ENCODE measurements around the gene BEAN1. TPM values are rescaled to one million over a fixed set of nuclear protein-coding genes. Genes with fewer than 3 reads are reported as not detected.

The BEAN1 gene
- polyA plus RNA-seq, 1 donor = 1.5 TPM

DNA sequence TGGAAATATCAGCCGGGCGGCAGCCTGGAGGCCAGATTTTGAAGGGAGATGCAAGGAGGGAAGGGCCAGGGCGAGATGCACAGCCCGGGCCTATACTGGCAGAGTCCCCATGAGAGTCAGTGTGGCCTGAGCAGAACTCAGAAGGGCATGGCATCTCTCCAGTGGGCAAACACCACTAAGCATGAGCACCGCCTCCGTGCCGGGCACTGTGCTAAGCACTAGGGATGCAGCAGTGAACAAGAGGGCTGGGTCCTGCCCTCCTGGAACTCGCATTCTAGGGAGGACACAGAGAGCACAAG lies 89.4 kb downstream of the BEAN1 start:
- no peak for DNase-seq
- Histone ChIP-seq H3K4me3 (ENCODE audit: low read length) (no peak overlapping the region), H3K27me3 (ENCODE audit: control insufficient read depth, insufficient read depth, low read length) (no peaks in the 10 kb centered on the region), H3K4me1 (ENCODE audit: control insufficient read depth, insufficient read depth, low read length) (peaks cover 28% of the 10 kb centered on the region), H3K36me3 (ENCODE audit: control insufficient read depth, insufficient read depth, low read length) (peaks cover 33% of the 10 kb centered on the region), H3K27ac (ENCODE audit: low read length) (peak overlapping the region; percentile 81), H3K9me3 (ENCODE audit: control insufficient read depth, low read depth, low read length) (no peaks in the 10 kb centered on the region)
- WGBS (ENCODE audit: insufficient coverage, low lambda C conversion rate) = no CpG with 5 or more reads among the region's 8 CpGs

DNA sequence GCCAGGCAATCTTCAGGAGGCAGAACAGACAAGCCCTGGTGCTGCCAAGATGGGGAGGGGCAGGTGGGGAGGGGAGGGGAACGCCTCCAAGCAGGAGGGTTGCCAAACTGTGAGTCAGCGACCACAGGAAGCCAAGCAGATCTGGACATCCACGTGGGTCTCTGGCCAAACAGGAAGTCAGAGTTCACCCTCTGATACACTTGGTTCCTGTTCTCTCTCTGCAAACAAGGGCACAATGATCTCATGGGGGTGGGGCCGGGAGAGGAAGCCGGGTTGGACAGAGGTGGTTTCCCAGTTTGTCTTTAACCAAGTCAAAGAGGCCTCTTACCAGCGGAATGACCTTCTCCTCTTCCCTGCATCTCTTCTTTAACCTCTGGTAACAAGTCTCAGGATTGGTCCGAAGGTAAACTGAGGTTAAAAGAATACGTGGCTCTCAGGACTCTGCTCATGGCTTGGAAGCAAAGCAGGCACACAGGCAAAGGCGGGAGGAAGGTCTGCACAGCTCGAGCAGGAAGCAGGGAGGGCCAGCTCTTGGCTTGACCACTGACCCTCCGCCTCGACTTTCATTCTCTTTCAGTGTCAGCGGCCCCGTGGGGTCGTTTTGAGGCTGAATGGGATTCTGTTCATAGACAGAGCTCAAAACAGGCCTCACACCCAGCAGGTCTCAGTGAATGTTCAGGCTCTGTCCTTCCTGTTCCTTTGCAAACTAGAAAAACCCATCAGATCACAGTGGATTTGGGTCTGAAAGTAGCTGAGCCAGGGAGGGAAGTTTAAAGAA lies 89.9 kb downstream of the BEAN1 start:
- Histone ChIP-seq H3K27me3 (ENCODE audit: control insufficient read depth, insufficient read depth, low read length) (no peaks in the 10 kb centered on the region), H3K4me1 (ENCODE audit: control insufficient read depth, insufficient read depth, low read length) (peaks cover 29% of the 10 kb centered on the region), H3K4me3 (ENCODE audit: low read length) (no peak overlapping the region), H3K36me3 (ENCODE audit: control insufficient read depth, insufficient read depth, low read length) (peaks cover 27% of the 10 kb centered on the region), H3K9me3 (ENCODE audit: control insufficient read depth, low read depth, low read length) (no peaks in the 10 kb centered on the region), H3K27ac (ENCODE audit: low read length) (peak overlapping the region; percentile 81)
- WGBS (ENCODE audit: insufficient coverage, low lambda C conversion rate) = no CpG with 5 or more reads among the region's 15 CpGs
- DNase-seq = peak; percentile 97 to 98

DNA sequence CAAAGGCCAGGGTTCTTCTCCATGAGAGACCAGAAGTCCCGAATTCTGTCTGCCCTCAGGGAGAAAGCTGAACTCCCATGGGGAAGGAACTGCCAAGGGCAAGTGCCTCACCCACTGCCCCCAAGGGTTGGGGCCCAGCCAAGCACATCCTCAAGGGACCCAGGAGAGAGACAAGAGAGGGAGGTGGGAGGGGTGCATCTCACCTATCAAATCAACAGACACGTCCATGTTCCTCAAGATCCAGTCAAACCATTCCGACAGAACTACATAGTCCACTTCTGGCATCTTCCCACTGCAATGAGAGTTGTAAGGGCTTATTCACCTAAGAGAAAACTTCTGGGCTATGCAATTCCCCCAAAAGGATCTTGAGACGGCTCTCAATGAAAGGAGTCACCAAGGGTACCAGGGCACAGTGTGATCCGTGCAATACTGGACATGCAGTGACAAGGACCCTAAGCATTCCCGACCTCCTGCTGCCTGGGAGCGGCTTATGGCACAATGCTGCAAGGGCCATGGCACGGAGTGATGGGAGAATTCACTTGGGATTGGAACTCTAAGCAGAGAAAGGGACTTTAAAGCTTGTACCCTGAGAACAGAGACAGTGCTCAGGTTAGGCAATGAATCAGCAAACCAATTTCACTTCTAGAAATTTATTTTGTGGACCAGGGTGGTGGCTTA lies 90.6 kb downstream of the BEAN1 start:
- peaks cover 26% of the 10 kb centered on the region for H3K36me3 ChIP-seq (ENCODE audit: control insufficient read depth, insufficient read depth, low read length)
- peaks cover 31% of the 10 kb centered on the region for H3K4me1 ChIP-seq (ENCODE audit: control insufficient read depth, insufficient read depth, low read length)
- no peaks in the 10 kb centered on the region for H3K27me3 ChIP-seq (ENCODE audit: control insufficient read depth, insufficient read depth, low read length)
- H3K27ac ChIP-seq (ENCODE audit: low read length) = peak overlapping the region; percentile 81
- no peak overlapping the region for H3K4me3 ChIP-seq (ENCODE audit: low read length)
- 93% methylated on average over 3 of the region's 8 CpGs for WGBS (ENCODE audit: insufficient coverage, low lambda C conversion rate)
- no peaks in the 10 kb centered on the region for H3K9me3 ChIP-seq (ENCODE audit: control insufficient read depth, low read depth, low read length)
- DNase-seq = peak in 1 of 2 donors; percentile 31

DNA sequence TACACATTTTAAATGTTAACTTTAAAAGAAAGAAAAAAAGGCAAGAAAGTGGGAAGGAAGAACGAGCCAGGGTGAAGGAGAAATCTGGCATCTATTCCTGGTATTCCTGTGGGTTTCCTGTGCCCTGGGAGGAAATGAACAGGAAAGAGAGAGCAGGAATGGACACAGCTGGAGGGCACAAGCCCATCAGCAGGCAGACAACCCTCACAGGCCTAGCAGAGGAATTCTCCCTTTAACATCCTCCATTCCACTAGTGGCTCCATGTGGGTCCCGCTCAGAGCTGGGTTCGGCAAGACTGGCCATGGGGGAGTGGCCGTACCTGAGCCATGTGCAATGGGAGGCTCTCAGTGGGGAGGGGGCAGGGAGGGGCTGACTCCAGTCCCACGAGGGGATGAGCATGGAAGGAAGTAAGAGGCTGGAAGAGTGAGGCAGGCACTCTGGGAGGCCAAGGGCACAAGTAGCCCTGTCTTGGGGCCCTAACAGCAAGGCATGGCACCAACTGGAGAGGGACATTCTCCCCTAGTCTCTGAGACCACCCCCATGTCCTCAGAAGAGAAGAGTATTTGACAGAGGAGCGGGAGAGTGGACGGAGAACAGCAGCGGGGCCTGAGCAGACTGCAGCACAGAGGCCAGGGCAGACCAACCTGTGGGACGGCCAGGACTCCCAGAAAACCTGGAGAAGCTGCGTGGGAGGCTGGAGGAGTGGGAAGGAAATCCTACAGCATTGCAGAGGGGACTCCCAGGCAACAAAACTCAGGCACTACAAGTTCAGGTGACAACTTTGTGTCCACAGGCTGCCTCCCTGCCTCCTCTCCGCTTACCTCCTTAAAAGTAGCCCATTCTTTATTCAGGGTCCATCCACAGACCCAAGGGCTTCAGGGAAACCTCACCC lies 92.6 kb downstream of the BEAN1 start:
- no CpG with 5 or more reads among the region's 11 CpGs for WGBS (ENCODE audit: insufficient coverage, low lambda C conversion rate)
- H3K4me3 ChIP-seq (ENCODE audit: low read length) = no peak overlapping the region
- no peak overlapping the region for H3K27ac ChIP-seq (ENCODE audit: low read length)
- no peak for DNase-seq
- H3K4me1 ChIP-seq (ENCODE audit: control insufficient read depth, insufficient read depth, low read length) = peaks cover 31% of the 10 kb centered on the region
- H3K36me3 ChIP-seq (ENCODE audit: control insufficient read depth, insufficient read depth, low read length) = peaks cover 23% of the 10 kb centered on the region
- no peaks in the 10 kb centered on the region for H3K27me3 ChIP-seq (ENCODE audit: control insufficient read depth, insufficient read depth, low read length)
- no peaks in the 10 kb centered on the region for H3K9me3 ChIP-seq (ENCODE audit: control insufficient read depth, low read depth, low read length)

DNA sequence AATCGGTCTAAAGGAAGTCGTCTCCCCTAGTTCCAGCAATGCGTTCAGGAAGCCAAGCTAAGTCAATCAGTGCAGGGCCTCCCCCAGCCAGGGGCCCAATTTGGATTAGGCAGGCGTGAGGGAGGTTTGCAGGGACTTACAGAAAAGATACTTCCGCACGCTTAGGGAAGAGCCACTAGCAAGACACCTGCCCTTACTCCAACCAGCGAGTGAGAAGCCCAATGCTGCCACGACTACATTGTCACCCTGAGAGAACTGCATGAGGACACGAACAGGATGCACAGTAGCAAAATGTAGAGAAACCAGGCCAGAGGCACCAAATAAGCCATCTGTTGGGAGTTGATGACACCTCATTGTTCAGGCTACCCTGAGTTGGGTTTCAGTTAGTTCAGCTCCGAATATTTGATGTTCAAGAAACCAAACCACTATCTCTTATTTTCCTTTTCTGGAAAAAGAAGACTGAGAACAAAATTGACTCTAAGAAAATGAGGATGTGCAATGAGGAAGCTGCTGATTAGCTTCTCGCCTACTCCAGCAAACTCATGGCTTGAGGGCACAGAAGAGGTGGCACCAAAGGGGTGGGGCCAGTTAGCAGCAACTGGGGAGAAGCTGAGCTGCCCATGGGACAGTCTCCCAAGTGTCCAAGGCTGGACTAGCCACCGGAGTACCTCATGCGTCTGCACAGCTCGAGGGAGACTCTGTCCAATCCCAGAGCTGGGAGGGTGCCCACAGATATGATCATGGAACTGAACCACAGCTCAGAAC lies 93.5 kb downstream of the BEAN1 start:
- Histone ChIP-seq H3K27me3 (ENCODE audit: control insufficient read depth, insufficient read depth, low read length) (no peaks in the 10 kb centered on the region), H3K4me3 (ENCODE audit: low read length) (no peak overlapping the region), H3K36me3 (ENCODE audit: control insufficient read depth, insufficient read depth, low read length) (peaks cover 25% of the 10 kb centered on the region), H3K9me3 (ENCODE audit: control insufficient read depth, low read depth, low read length) (no peaks in the 10 kb centered on the region), H3K4me1 (ENCODE audit: control insufficient read depth, insufficient read depth, low read length) (peaks cover 35% of the 10 kb centered on the region), H3K27ac (ENCODE audit: low read length) (no peak overlapping the region)
- no peak for DNase-seq
- WGBS (ENCODE audit: insufficient coverage, low lambda C conversion rate) = 100% methylated on average over 1 of the region's 14 CpGs

DNA sequence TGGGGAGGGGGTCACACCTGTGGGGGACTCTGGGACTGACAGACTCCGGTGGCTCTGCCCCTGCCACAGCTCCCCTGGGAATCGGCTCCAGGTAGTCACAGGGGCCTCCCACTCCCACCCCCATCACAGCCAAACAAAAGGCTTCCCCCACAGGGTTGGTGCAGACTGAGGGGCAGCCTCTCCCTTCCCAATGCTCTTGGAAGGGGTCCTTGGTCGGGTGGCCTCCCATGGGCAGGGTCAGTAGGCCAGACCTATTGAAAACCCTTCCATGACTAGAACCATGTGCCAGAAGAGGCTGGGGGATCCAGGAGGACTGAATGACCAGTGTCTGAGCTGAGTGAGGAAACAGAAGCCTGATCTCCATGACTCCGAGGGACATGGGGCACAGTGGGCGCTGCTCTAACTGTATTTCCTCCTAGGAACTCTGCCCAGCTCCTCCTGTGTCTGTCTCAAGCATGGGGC lies 94.2 kb downstream of the BEAN1 start:
- Histone ChIP-seq H3K4me3 (ENCODE audit: low read length) (no peak overlapping the region), H3K36me3 (ENCODE audit: control insufficient read depth, insufficient read depth, low read length) (peaks cover 29% of the 10 kb centered on the region), H3K27me3 (ENCODE audit: control insufficient read depth, insufficient read depth, low read length) (no peaks in the 10 kb centered on the region), H3K27ac (ENCODE audit: low read length) (no peak overlapping the region), H3K4me1 (ENCODE audit: control insufficient read depth, insufficient read depth, low read length) (peaks cover 32% of the 10 kb centered on the region), H3K9me3 (ENCODE audit: control insufficient read depth, low read depth, low read length) (no peaks in the 10 kb centered on the region)
- DNase-seq = no peak
- WGBS (ENCODE audit: insufficient coverage, low lambda C conversion rate) = no CpG with 5 or more reads among the region's 5 CpGs

DNA sequence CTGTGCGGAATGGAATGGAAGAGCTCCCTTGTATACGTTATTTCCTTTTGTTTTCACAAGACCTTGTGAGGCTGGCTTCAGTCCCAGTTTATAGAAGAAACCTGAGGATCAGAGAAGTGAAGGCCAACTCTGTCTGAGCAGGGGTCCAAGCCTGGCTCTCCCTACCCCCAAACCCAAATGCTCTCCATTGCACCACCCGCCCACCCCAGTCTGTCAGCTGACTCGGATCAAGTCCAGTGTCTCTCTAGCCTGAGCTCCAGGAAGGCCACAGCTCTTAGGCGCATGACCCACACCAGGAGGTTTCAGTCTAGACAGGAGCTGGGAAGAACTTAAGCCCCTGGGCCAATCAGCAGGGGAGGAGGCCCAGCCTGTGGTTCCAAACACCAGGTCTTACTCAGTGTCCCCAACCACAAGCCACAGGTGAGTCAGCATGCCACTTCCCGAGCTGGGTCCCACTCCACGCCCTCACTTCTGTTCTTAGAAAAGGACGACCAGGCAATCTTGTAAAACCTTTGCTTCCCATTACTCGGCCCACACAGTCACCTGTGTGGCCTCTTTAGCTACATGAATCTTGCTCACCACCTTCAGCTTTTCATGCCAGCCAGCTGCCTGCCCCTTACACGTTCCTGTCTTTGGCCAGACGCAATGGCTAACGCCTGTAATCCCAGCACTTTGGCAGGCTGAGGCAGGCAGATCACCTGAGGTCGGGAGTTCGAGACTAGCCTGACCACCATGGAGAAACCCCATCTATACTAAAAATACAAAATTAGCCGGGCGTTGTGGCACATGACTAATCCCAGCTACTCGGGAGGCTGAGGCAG lies 95.1 kb downstream of the BEAN1 start:
- H3K4me3 ChIP-seq (ENCODE audit: low read length) = no peak overlapping the region
- DNase-seq = peak in 1 of 2 donors; percentile 34
- H3K27me3 ChIP-seq (ENCODE audit: control insufficient read depth, insufficient read depth, low read length) = no peaks in the 10 kb centered on the region
- H3K27ac ChIP-seq (ENCODE audit: low read length) = no peak overlapping the region
- H3K36me3 ChIP-seq (ENCODE audit: control insufficient read depth, insufficient read depth, low read length) = peaks cover 36% of the 10 kb centered on the region
- peaks cover 25% of the 10 kb centered on the region for H3K4me1 ChIP-seq (ENCODE audit: control insufficient read depth, insufficient read depth, low read length)
- no peaks in the 10 kb centered on the region for H3K9me3 ChIP-seq (ENCODE audit: control insufficient read depth, low read depth, low read length)
- WGBS (ENCODE audit: insufficient coverage, low lambda C conversion rate) = 100% methylated on average over 1 of the region's 17 CpGs

DNA sequence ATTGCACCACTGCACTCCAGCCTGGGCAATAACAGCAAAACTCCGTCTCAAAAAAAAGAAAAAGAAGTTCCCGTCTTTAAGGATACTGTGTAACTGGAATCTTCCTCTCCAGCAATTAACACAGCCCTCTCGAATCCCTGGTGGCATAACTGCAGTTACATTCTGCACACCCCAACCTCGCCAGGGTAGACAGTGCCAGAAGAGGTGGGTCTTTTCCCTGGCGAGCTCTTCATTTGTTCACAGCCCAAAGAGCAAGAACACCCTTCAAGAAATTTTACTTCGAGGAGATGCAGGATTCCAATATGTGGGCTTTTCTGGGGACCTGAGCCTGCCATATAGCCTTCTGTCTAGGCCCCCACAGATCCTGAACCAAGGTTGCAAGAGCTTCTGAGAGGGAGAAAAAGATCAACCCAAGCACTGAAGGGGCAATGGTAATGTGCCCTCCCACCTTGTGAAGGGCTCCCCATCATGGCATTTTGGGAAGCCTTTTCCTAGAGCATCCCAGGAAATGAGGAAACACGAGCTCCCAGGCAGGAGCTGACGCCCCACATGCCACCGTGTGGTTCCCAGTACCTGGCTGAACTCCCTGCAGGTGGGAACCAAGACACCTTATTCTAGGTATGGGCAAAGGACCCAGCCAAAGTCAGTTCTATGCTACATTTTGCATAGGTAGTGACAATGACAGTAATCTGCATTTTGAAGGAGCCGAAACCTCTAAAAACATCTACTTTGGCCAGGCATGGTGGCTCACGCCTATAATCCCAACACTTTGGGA lies 95.9 kb downstream of the BEAN1 start:
- WGBS (ENCODE audit: insufficient coverage, low lambda C conversion rate) = no CpG with 5 or more reads among the region's 11 CpGs
- DNase-seq = no peak
- H3K9me3 ChIP-seq (ENCODE audit: control insufficient read depth, low read depth, low read length) = no peaks in the 10 kb centered on the region
- no peak overlapping the region for H3K27ac ChIP-seq (ENCODE audit: low read length)
- H3K36me3 ChIP-seq (ENCODE audit: control insufficient read depth, insufficient read depth, low read length) = peaks cover 41% of the 10 kb centered on the region
- no peak overlapping the region for H3K4me3 ChIP-seq (ENCODE audit: low read length)
- no peaks in the 10 kb centered on the region for H3K27me3 ChIP-seq (ENCODE audit: control insufficient read depth, insufficient read depth, low read length)
- peaks cover 17% of the 10 kb centered on the region for H3K4me1 ChIP-seq (ENCODE audit: control insufficient read depth, insufficient read depth, low read length)

DNA sequence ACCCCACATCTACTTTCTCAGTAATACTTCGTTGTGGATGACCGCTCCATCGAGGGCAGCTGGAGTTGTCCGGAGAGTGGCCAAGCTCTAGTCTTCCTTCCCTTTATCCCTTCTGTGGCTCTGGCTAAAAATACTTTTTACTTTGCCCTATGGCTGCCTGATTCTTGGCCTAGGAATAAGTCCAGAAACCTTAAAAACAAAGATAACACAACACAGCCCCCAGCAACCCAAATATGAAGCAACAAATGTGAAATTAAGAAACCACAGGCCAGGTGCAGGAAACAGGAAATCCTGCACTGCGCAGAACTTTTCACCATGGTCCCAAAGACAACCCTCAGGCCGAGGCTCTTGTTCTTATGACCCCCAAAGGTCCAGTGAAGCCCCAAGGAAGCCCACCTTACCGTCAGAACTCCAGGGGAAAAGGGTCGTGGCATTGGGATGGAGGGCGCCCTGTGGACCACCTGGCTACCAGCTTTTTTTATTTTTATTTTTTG lies 96.8 kb downstream of the BEAN1 start:
- no CpG with 5 or more reads among the region's 9 CpGs for WGBS (ENCODE audit: insufficient coverage, low lambda C conversion rate)
- peaks cover 50% of the 10 kb centered on the region for H3K36me3 ChIP-seq (ENCODE audit: control insufficient read depth, insufficient read depth, low read length)
- no peaks in the 10 kb centered on the region for H3K9me3 ChIP-seq (ENCODE audit: control insufficient read depth, low read depth, low read length)
- H3K4me3 ChIP-seq (ENCODE audit: low read length) = no peak overlapping the region
- H3K27me3 ChIP-seq (ENCODE audit: control insufficient read depth, insufficient read depth, low read length) = no peaks in the 10 kb centered on the region
- H3K4me1 ChIP-seq (ENCODE audit: control insufficient read depth, insufficient read depth, low read length) = peaks cover 15% of the 10 kb centered on the region
- no peak overlapping the region for H3K27ac ChIP-seq (ENCODE audit: low read length)
- DNase-seq = no peak

Data from large intestine (tissue), 3 donors.